GM12892 (cell line): Measurements from ENCODE around the gene PRSS27.

Source experiments
- POLR2A ChIP-seq: IDR thresholded peaks from 2 replicates; pipeline ENCODE4 v1.6.1; 2011; ENCODE audit warnings: low read depth, low read length, control low read depth
- POLR2AphosphoS5 ChIP-seq: IDR thresholded peaks from 2 replicates; pipeline ENCODE4 v1.6.1; 2011; ENCODE audit warnings: low read depth, low read length, control low read depth
- TAF1 ChIP-seq: IDR thresholded peaks from 2 replicates; pipeline ENCODE4 v1.6.1; 2011; ENCODE audit warnings: low read depth, mild to moderate bottlenecking, control low read depth, low read length, borderline replicate concordance

GRCh38 chr16:2689968-2690801 is 29.8 kb downstream of the PRSS27 start:
- TF ChIP-seq POLR2AphosphoS5 (no peak), POLR2A (no peak), TAF1 (no peak)
